Endodermal cell (in vitro differentiated cells): Measurements from ENCODE around the gene GRID2IP. TPM values are rescaled to one million over a fixed set of nuclear protein-coding genes. Genes with fewer than 3 reads are reported as not detected.

Source experiments
- DNase-seq: peaks from one replicate; pipeline ENCODE4 v3.0.0-alpha.2; 2017
- H3K27ac ChIP-seq: 2 replicates; pipeline ENCODE4 v1.5.1; 2013; ENCODE audit warnings: mild to moderate bottlenecking, low read depth, low read length, moderate library complexity
- H3K27me3 ChIP-seq: 2 replicates; pipeline ENCODE4 v1.6.1; 2013; ENCODE audit warnings: mild to moderate bottlenecking, low read length, moderate library complexity; ENCODE audit not compliant: insufficient read depth, control insufficient read depth, poor library complexity, severe bottlenecking
- H3K36me3 ChIP-seq: 2 replicates; pipeline ENCODE4 v1.7.0; 2013; ENCODE audit warnings: mild to moderate bottlenecking, low read length, moderate library complexity; ENCODE audit not compliant: control insufficient read depth, insufficient read depth
- H3K4me1 ChIP-seq: one replicate; pipeline ENCODE4 v1.7.0; 2013; ENCODE audit warnings: low read length; ENCODE audit not compliant: control insufficient read depth, insufficient read depth
- H3K4me3 ChIP-seq: 2 replicates; pipeline ENCODE4 v1.5.1; 2013; ENCODE audit warnings: mild to moderate bottlenecking, low read length, moderate library complexity
- H3K9ac ChIP-seq: 2 replicates; pipeline ENCODE4 v1.6.1; 2013; ENCODE audit warnings: mild to moderate bottlenecking, low read length, moderate library complexity; ENCODE audit not compliant: poor library complexity, severe bottlenecking; ENCODE audit errors: extremely low read depth
- H3K9me3 ChIP-seq: 2 replicates; pipeline ENCODE4 v1.6.1; 2013; ENCODE audit warnings: mild to moderate bottlenecking, low read length, moderate library complexity; ENCODE audit not compliant: control insufficient read depth
- H3K27ac Mint-ChIP-seq: 2 replicates; pipeline ENCODE4 v1.8.0; 2020; ENCODE audit warnings: mixed read lengths
- H3K27me3 Mint-ChIP-seq: 2 replicates; pipeline ENCODE4 v1.8.0; 2021; ENCODE audit warnings: mild to moderate bottlenecking, mixed read lengths; ENCODE audit not compliant: insufficient read depth
- H3K36me3 Mint-ChIP-seq: 2 replicates; pipeline ENCODE4 v1.8.0; 2020; ENCODE audit warnings: low read depth, mixed read lengths
- H3K4me1 Mint-ChIP-seq: 2 replicates; pipeline ENCODE4 v1.8.0; 2020; ENCODE audit warnings: mixed read lengths
- H3K4me3 Mint-ChIP-seq: 2 replicates; pipeline ENCODE4 v1.8.0; 2020; ENCODE audit warnings: mild to moderate bottlenecking, moderate library complexity, mixed read lengths
- H3K9me3 Mint-ChIP-seq: 2 replicates; pipeline ENCODE4 v1.8.0; 2020; ENCODE audit warnings: mild to moderate bottlenecking, mixed read lengths
- CTCF ChIP-seq: fragments of 200-600 bp; sonication (generic); conservative IDR thresholded peaks from 2 replicates; pipeline ENCODE4 v1.5.0; 2021; ENCODE audit warnings: antibody characterized with exemption, mild to moderate bottlenecking
- WGBS, 2 experiments: methylation state at CpG; one replicate each; pipeline versions ENCODE4 v1.1.5 to v1.1.7; 2013; ENCODE audit warnings: missing lambda C conversion rate in 2 of 2, mixed read lengths in 1 of 2; ENCODE audit not compliant: insufficient coverage in 1 of 2, insufficient read length in 1 of 2; 5-methylcytosine and 5-hydroxymethylcytosine counted together
- total RNA-seq, 2 donors: library from RNA; stranded (reverse); fragmentation: NEBNext Ultra II Directional in 1 of 2; extraction: Animal tissue kit (Norgen Biotek cat#: 25700) in 1 of 2; gene quantifications; 2 replicates in 1 of 2; 3 replicates in 1 of 2; pipeline ENCODE4 v1.2.1, GENCODE V29; 2021

GRID2IP gene
- total RNA-seq, 2 donors from 2014 or later: 2.4 to 4.9 TPM

- no peaks in the 10 kb centered on the region for H3K36me3 Mint-ChIP-seq
- no peak for TF ChIP-seq CTCF
- H3K27ac ChIP-seq: no peak overlapping the region
- H3K27me3 Mint-ChIP-seq: peaks cover 11% of the 10 kb centered on the region
- no peaks in the 10 kb centered on the region for H3K4me1 Mint-ChIP-seq
- H3K4me3 ChIP-seq: no peak overlapping the region
- H3K4me1 ChIP-seq: no peaks in the 10 kb centered on the region
- H3K9me3 ChIP-seq: no peaks in the 10 kb centered on the region
- H3K27ac Mint-ChIP-seq: no peak overlapping the region
- no peak for DNase-seq
- no peak overlapping the region for H3K4me3 Mint-ChIP-seq
- WGBS, 2 experiments: 79 to 97% methylated on average over 2 of the region's 3 CpGs
- no peaks in the 10 kb centered on the region for H3K27me3 ChIP-seq
- H3K36me3 ChIP-seq: no peaks in the 10 kb centered on the region
- H3K9me3 Mint-ChIP-seq: peaks cover 7% of the 10 kb centered on the region
- H3K9ac ChIP-seq: no peak overlapping the region
Measured at GRCh38 chr7:6567886-6568285, 16.6 kb upstream of the GRID2IP start.

- Mint-ChIP-seq H3K27me3 (peaks cover 7% of the 10 kb centered on the region), H3K27ac (no peak overlapping the region), H3K36me3 (no peaks in the 10 kb centered on the region), H3K4me1 (no peaks in the 10 kb centered on the region), H3K9me3 (peaks cover 7% of the 10 kb centered on the region), H3K4me3 (no peak overlapping the region)
- Histone ChIP-seq H3K27ac (no peak overlapping the region), H3K9me3 (no peaks in the 10 kb centered on the region), H3K9ac (no peak overlapping the region), H3K27me3 (no peaks in the 10 kb centered on the region), H3K4me3 (no peak overlapping the region), H3K36me3 (no peaks in the 10 kb centered on the region), H3K4me1 (no peaks in the 10 kb centered on the region)
- 91% methylated on average over 4 of the region's 4 CpGs for WGBS, 2 experiments
- no peak for DNase-seq
- no peak for TF ChIP-seq CTCF
Measured at GRCh38 chr7:6565655-6566054, 14.4 kb upstream of the GRID2IP start.

- H3K4me3 Mint-ChIP-seq: no peak overlapping the region
- peaks cover 8% of the 10 kb centered on the region for H3K4me1 Mint-ChIP-seq
- Histone ChIP-seq H3K4me3 (no peak overlapping the region), H3K27me3 (no peaks in the 10 kb centered on the region), H3K36me3 (no peaks in the 10 kb centered on the region), H3K9me3 (no peaks in the 10 kb centered on the region), H3K9ac (no peak overlapping the region), H3K4me1 (no peaks in the 10 kb centered on the region), H3K27ac (no peak overlapping the region)
- DNase-seq: no peak
- TF ChIP-seq CTCF: no peak
- no peak overlapping the region for H3K27ac Mint-ChIP-seq
- peaks cover 7% of the 10 kb centered on the region for H3K27me3 Mint-ChIP-seq
- H3K9me3 Mint-ChIP-seq: peaks cover under 1% of the 10 kb centered on the region
- 74 to 97% methylated on average over 8 to 12 of the region's 12 CpGs for WGBS, 2 experiments
- no peaks in the 10 kb centered on the region for H3K36me3 Mint-ChIP-seq
Measured at GRCh38 chr7:6563936-6564770, 12.9 kb upstream of the GRID2IP start.
